ENCODE results near the gene PGF. TPM values are rescaled to one million over a fixed set of nuclear protein-coding genes. Genes with fewer than 3 reads are reported as not detected.

PGF gene
- total RNA-seq, 1 experiment from 2014 or later, result 6.4 TPM

- BruUV-seq (replicated peaks), result no TSS peak
- Histone ChIP-seq H3K36me3 (ENCODE audit: control insufficient read depth in 1 of 2, insufficient read depth in 2 of 2, low read length in 2 of 2) (no peaks in the 10 kb centered on the region), H3K9me2 (ENCODE audit: insufficient read depth) (no peaks in the 10 kb centered on the region), H3K27me3 (ENCODE audit: insufficient read depth, low read length) (no peaks in the 10 kb centered on the region), H3K4me2 (ENCODE audit: low read length) (peak overlapping the region; percentile 34), H3K4me1 (ENCODE audit: control insufficient read depth in 1 of 2, insufficient read depth in 2 of 2, low read length in 2 of 2) (peaks cover 2 to 15% of the 10 kb centered on the region in 2 experiments; a peak in 2 of 4 replicates), H3K4me3 (replicated peaks in 1 of 2; ENCODE audit: low read depth in 1 of 2, low read length in 2 of 2) (no peak overlapping the region), H3K9ac (ENCODE audit: low read length) (no peak overlapping the region), H3K27ac (ENCODE audit: low read depth, low read length) (no peak overlapping the region), H3K79me2 (ENCODE audit: insufficient read depth, low read length) (no peaks in the 10 kb centered on the region), H2AFZ (ENCODE audit: low read depth, low read length, poor library complexity, severe bottlenecking) (no peak overlapping the region), H3K9me3 (ENCODE audit: control insufficient read depth in 1 of 2, insufficient read depth in 1 of 2, low read depth in 1 of 2, low read length in 2 of 2) (no peaks in the 10 kb centered on the region), H4K20me1 (ENCODE audit: insufficient read depth) (no peaks in the 10 kb centered on the region)
- RAD21 ChIA-PET (ENCODE audit: low non-redundant PET in 1 of 2, low total read pairs in 2 of 2, uncharacterized antibody in 2 of 2, unreplicated experiment in 2 of 2), result no interaction called here
- POLR2A ChIA-PET, result no interaction called here
- intact Hi-C loops (cut with micrococcal nuclease), result no loop called here
- TF ChIP-seq SP1 (IDR thresholded peaks at IDR 0.05; ENCODE audit: low read depth) (peak; percentile 41; the same call in 1 of the 2 replicates), POLR2AphosphoS5 (IDR thresholded peaks at IDR 0.05; ENCODE audit: low read depth, low read length) (no peak)
- CTCF ChIA-PET, result no interaction called here
- ATAC-seq (peak; percentile 71), DNase-seq (ENCODE audit: low read depth, low spot score) (peak; percentile 45)
Observed at GRCh38 chr14:74988131-74988530, 32.7 kb upstream of the PGF start.

- no peak overlapping the region for H3K4me2 ChIP-seq (ENCODE audit: low read length)
- no peak overlapping the region for H3K4me3 ChIP-seq (replicated peaks in 1 of 2; ENCODE audit: low read depth in 1 of 2, low read length in 2 of 2)
- ATAC-seq (no peak), DNase-seq (ENCODE audit: low read depth, low spot score) (no peak)
- CTCF ChIA-PET, result no interaction called here
- no peak overlapping the region for H2AFZ ChIP-seq (ENCODE audit: low read depth, low read length, poor library complexity, severe bottlenecking)
- no peaks in the 10 kb centered on the region for H3K79me2 ChIP-seq (ENCODE audit: insufficient read depth, low read length)
- H3K4me1 ChIP-seq (ENCODE audit: control insufficient read depth in 1 of 2, insufficient read depth in 2 of 2, low read length in 2 of 2), result peaks cover 2 to 15% of the 10 kb centered on the region in 2 experiments; a peak in 2 of 4 replicates
- no peaks in the 10 kb centered on the region for H3K27me3 ChIP-seq (ENCODE audit: insufficient read depth, low read length)
- intact Hi-C loops (cut with micrococcal nuclease), result no loop called here
- H4K20me1 ChIP-seq (ENCODE audit: insufficient read depth), result no peaks in the 10 kb centered on the region
- TF ChIP-seq FOSL1 (IDR thresholded peaks at IDR 0.05; ENCODE audit: low read depth) (no peak), CEBPB (IDR thresholded peaks at IDR 0.05; ENCODE audit: low read depth) (no peak), POLR2AphosphoS5 (IDR thresholded peaks at IDR 0.05; ENCODE audit: low read depth, low read length) (no peak)
- no peaks in the 10 kb centered on the region for H3K36me3 ChIP-seq (ENCODE audit: control insufficient read depth in 1 of 2, insufficient read depth in 2 of 2, low read length in 2 of 2)
- H3K9me2 ChIP-seq (ENCODE audit: insufficient read depth), result no peaks in the 10 kb centered on the region
- no TSS peak for BruUV-seq (replicated peaks)
- H3K9ac ChIP-seq (ENCODE audit: low read length), result no peak overlapping the region
- RAD21 ChIA-PET (ENCODE audit: low non-redundant PET in 1 of 2, low total read pairs in 2 of 2, uncharacterized antibody in 2 of 2, unreplicated experiment in 2 of 2), result no interaction called here
- H3K27ac ChIP-seq (ENCODE audit: low read depth, low read length), result no peak overlapping the region
- H3K9me3 ChIP-seq (ENCODE audit: control insufficient read depth in 1 of 2, insufficient read depth in 1 of 2, low read depth in 1 of 2, low read length in 2 of 2), result no peaks in the 10 kb centered on the region
- POLR2A ChIA-PET, result no interaction called here
Observed at GRCh38 chr14:74985806-74986205, 30.4 kb upstream of the PGF start.

- intact Hi-C loops (cut with micrococcal nuclease), result no loop called here
- CTCF ChIA-PET, result no interaction called here
Observed at GRCh38 chr14:74985028-74985310, 29.6 kb upstream of the PGF start.

More at GRCh38 chr14:74985028-74985310, 29.6 kb upstream of the PGF start:
- H2AFZ ChIP-seq (ENCODE audit: low read depth, low read length, poor library complexity, severe bottlenecking), result no peak overlapping the region
- no peaks in the 10 kb centered on the region for H3K27me3 ChIP-seq (ENCODE audit: insufficient read depth, low read length)
- H3K9me3 ChIP-seq (ENCODE audit: control insufficient read depth in 1 of 2, insufficient read depth in 1 of 2, low read depth in 1 of 2, low read length in 2 of 2), result no peaks in the 10 kb centered on the region
- H3K9ac ChIP-seq (ENCODE audit: low read length), result no peak overlapping the region
- H3K4me3 ChIP-seq (replicated peaks in 1 of 2; ENCODE audit: low read depth in 1 of 2, low read length in 2 of 2), result no peak overlapping the region
- H3K79me2 ChIP-seq (ENCODE audit: insufficient read depth, low read length), result no peaks in the 10 kb centered on the region
- no peaks in the 10 kb centered on the region for H3K36me3 ChIP-seq (ENCODE audit: control insufficient read depth in 1 of 2, insufficient read depth in 2 of 2, low read length in 2 of 2)
- H3K4me1 ChIP-seq (ENCODE audit: control insufficient read depth in 1 of 2, insufficient read depth in 2 of 2, low read length in 2 of 2), result peaks cover 2 to 15% of the 10 kb centered on the region in 2 experiments; a peak in 2 of 4 replicates
- no peak for DNase-seq (ENCODE audit: low read depth, low spot score)
- no peak for ATAC-seq
- no TSS peak for BruUV-seq (replicated peaks)
- no peak for TF ChIP-seq CEBPB (IDR thresholded peaks at IDR 0.05; ENCODE audit: low read depth)
- TF ChIP-seq POLR2AphosphoS5 (IDR thresholded peaks at IDR 0.05; ENCODE audit: low read depth, low read length), result no peak
- no peak for TF ChIP-seq SP1 (IDR thresholded peaks at IDR 0.05; ENCODE audit: low read depth)
- no peak for TF ChIP-seq TCF7L2 (IDR thresholded peaks at IDR 0.05; ENCODE audit: borderline replicate concordance, extremely low read depth, insufficient read depth, insufficient read length)
- no peak for TF ChIP-seq MAX (IDR thresholded peaks at IDR 0.05)
- TF ChIP-seq FOSL1 (IDR thresholded peaks at IDR 0.05; ENCODE audit: low read depth), result no peak
- TF ChIP-seq SIN3A (IDR thresholded peaks at IDR 0.05; ENCODE audit: low read depth), result no peak
- no peak for TF ChIP-seq JUND (IDR thresholded peaks at IDR 0.05)
- no peak for TF ChIP-seq CBX3 (IDR thresholded peaks at IDR 0.05; ENCODE audit: low read depth)
- TF ChIP-seq CTCF (IDR thresholded peaks at IDR 0.05 in 2 of 3, conservative IDR thresholded peaks at IDR 0.05 in 1 of 3; ENCODE audit: borderline replicate concordance in 1 of 3, insufficient read depth in 1 of 3, low read depth in 2 of 3, low read length in 2 of 3), result no peak
- no peak for TF ChIP-seq EGR1 (IDR thresholded peaks at IDR 0.05; ENCODE audit: low read depth)
- no peak overlapping the region for H3K4me2 ChIP-seq (ENCODE audit: low read length)
- RAD21 ChIA-PET (ENCODE audit: low non-redundant PET in 1 of 2, low total read pairs in 2 of 2, uncharacterized antibody in 2 of 2, unreplicated experiment in 2 of 2), result no interaction called here
- no peaks in the 10 kb centered on the region for H3K9me2 ChIP-seq (ENCODE audit: insufficient read depth)
- H3K27ac ChIP-seq (ENCODE audit: low read depth, low read length), result no peak overlapping the region
- H4K20me1 ChIP-seq (ENCODE audit: insufficient read depth), result no peaks in the 10 kb centered on the region
- POLR2A ChIA-PET, result no interaction called here
